PFSK-1 (cell line): ENCODE results near the gene NKAP.

Source experiments
- FOXP2 ChIP-seq: optimal IDR thresholded peaks from 2 replicates; pipeline ENCODE3; 2011; ENCODE audit warnings: borderline replicate concordance, control low read depth, inconsistent platforms; ENCODE audit not compliant: insufficient read depth; ENCODE audit errors: extremely low read length, extremely low read depth
- POLR2AphosphoS5 ChIP-seq: IDR thresholded peaks from 2 replicates; pipeline ENCODE4 v1.6.1; 2012; ENCODE audit warnings: low read depth, mild to moderate bottlenecking, control low read depth, low read length, moderate library complexity
- REST ChIP-seq, 2 experiments: IDR thresholded peaks; 2 replicates each; pipeline versions ENCODE4 v1.6.1 to v1.8.0; 2011 to 2012; ENCODE audit warnings: low read depth in 2 of 2, low read length in 2 of 2, control low read depth in 1 of 2, inconsistent platforms in 1 of 2, mild to moderate bottlenecking in 1 of 2, moderate library complexity in 1 of 2; ENCODE audit not compliant: insufficient read depth in 1 of 2
- SIN3A ChIP-seq: IDR thresholded peaks from 2 replicates; pipeline ENCODE4 v1.6.1; 2012; ENCODE audit warnings: mild to moderate bottlenecking, low read length, moderate library complexity, borderline replicate concordance; ENCODE audit not compliant: insufficient read depth

GRCh38 chrX:119971184-119971583, 27.6 kb upstream of the NKAP start:
- no peak for TF ChIP-seq FOXP2
- TF ChIP-seq POLR2AphosphoS5: no peak
- no peak for TF ChIP-seq SIN3A
- TF ChIP-seq REST (IDR thresholded peaks at IDR 0.05; ENCODE audit: insufficient read depth in 1 of 2, low read depth in 2 of 2, low read length in 2 of 2): no peak
